ENCODE measurements around the gene WDR45B. TPM values are rescaled to one million over a fixed set of nuclear protein-coding genes. Genes with fewer than 3 reads are reported as not detected.

WDR45B gene
- total and polyA plus RNA-seq, 2 donors (not counting 1 experiment from before 2014, with no cell fraction given) = 54.3 to 72.7 TPM

GRCh38 chr17:82675476-82676245 is 27.4 kb upstream of the WDR45B start:
- no peaks in the 10 kb centered on the region for H3K79me2 ChIP-seq (ENCODE audit: control insufficient read depth, insufficient read depth, low read length)
- no peak overlapping the region for H3K4me3 ChIP-seq (ENCODE audit: control extremely low read depth in 1 of 5, extremely low read depth in 1 of 5, insufficient read depth in 1 of 5, low read depth in 2 of 5, low read length in 4 of 5)
- H3K27me3 ChIP-seq (replicated peaks in 1 of 4; ENCODE audit: control extremely low read depth in 1 of 4, control insufficient read depth in 3 of 4, insufficient read depth in 4 of 4, low read length in 3 of 4) = no peaks in the 10 kb centered on the region
- WGBS (ENCODE audit: insufficient coverage) = 83% methylated on average over 16 of the region's 18 CpGs
- H3K4me2 ChIP-seq (replicated peaks; ENCODE audit: low read depth, low read length, poor library complexity, severe bottlenecking) = no peak overlapping the region
- no peak overlapping the region for H3K27ac ChIP-seq (ENCODE audit: low read length in 2 of 2)
- no peak overlapping the region for H2AFZ ChIP-seq (ENCODE audit: insufficient read depth, low read depth, low read length, poor library complexity, severe bottlenecking)
- TF ChIP-seq CTCF (IDR thresholded peaks at IDR 0.05) (no peak), EZH2 (IDR thresholded peaks at IDR 0.05; ENCODE audit: borderline replicate concordance, insufficient read depth, low read depth, low read length, poor library complexity, severe bottlenecking) (no peak)
- no peak overlapping the region for H3K9ac ChIP-seq (ENCODE audit: low read length)
- ATAC-seq (ENCODE audit: low read depth) = no peak
- peaks cover 0 to 8% (median 0%) of the 10 kb centered on the region in 3 donors for H3K9me3 ChIP-seq (ENCODE audit: control extremely low read depth in 1 of 3, control insufficient read depth in 2 of 3, insufficient read depth in 1 of 3, low read length in 2 of 3)
- no peaks in the 10 kb centered on the region for H3K36me3 ChIP-seq (replicated peaks in 1 of 2; ENCODE audit: control extremely low read depth in 1 of 2, control insufficient read depth in 1 of 2, extremely low read depth in 1 of 2, insufficient read depth in 2 of 2, low read length in 1 of 2)
- Mint-ChIP-seq H3K27me3 (no peaks in the 10 kb centered on the region), H3K9me3 (ENCODE audit: insufficient read depth) (no peaks in the 10 kb centered on the region), H3K4me1 (no peaks in the 10 kb centered on the region), H3K27ac (no peak overlapping the region), H3K4me3 (no peak overlapping the region)
- intact Hi-C loops (cut with micrococcal nuclease) = no loop called here
- CTCF ChIA-PET = no interaction called here
- no peaks in the 10 kb centered on the region for H3K4me1 ChIP-seq (ENCODE audit: control insufficient read depth in 2 of 2, insufficient read depth in 2 of 2, low read length in 2 of 2)
- DNase-seq = no peak
- H4K20me1 ChIP-seq (ENCODE audit: control insufficient read depth, insufficient read depth, low read length, poor library complexity, severe bottlenecking) = no peaks in the 10 kb centered on the region
- POLR2A ChIA-PET = no interaction called here

- CTCF ChIA-PET = no interaction called here
- no peak overlapping the region for H3K4me3 Mint-ChIP-seq
- intact Hi-C loops (cut with micrococcal nuclease) = no loop called here
Measured at GRCh38 chr17:82674656-82675475, 26.6 kb upstream of the WDR45B start.

More at GRCh38 chr17:82674656-82675475, 26.6 kb upstream of the WDR45B start:
- no peak overlapping the region for H3K27ac Mint-ChIP-seq
- POLR2A ChIA-PET = no interaction called here
- Histone ChIP-seq H3K27ac (ENCODE audit: low read length in 2 of 2) (no peak overlapping the region), H4K20me1 (ENCODE audit: control insufficient read depth, insufficient read depth, low read length, poor library complexity, severe bottlenecking) (no peaks in the 10 kb centered on the region), H2AFZ (ENCODE audit: insufficient read depth, low read depth, low read length, poor library complexity, severe bottlenecking) (no peak overlapping the region), H3K4me1 (ENCODE audit: control insufficient read depth in 2 of 2, insufficient read depth in 2 of 2, low read length in 2 of 2) (no peaks in the 10 kb centered on the region), H3K36me3 (replicated peaks in 1 of 2; ENCODE audit: control extremely low read depth in 1 of 2, control insufficient read depth in 1 of 2, extremely low read depth in 1 of 2, insufficient read depth in 2 of 2, low read length in 1 of 2) (no peaks in the 10 kb centered on the region), H3K27me3 (replicated peaks in 1 of 4; ENCODE audit: control extremely low read depth in 1 of 4, control insufficient read depth in 3 of 4, insufficient read depth in 4 of 4, low read length in 3 of 4) (no peaks in the 10 kb centered on the region), H3K4me2 (replicated peaks; ENCODE audit: low read depth, low read length, poor library complexity, severe bottlenecking) (no peak overlapping the region), H3K9me3 (ENCODE audit: control extremely low read depth in 1 of 3, control insufficient read depth in 2 of 3, insufficient read depth in 1 of 3, low read length in 2 of 3) (peaks cover 0 to 2% (median 0%) of the 10 kb centered on the region in 3 donors), H3K79me2 (ENCODE audit: control insufficient read depth, insufficient read depth, low read length) (no peaks in the 10 kb centered on the region), H3K9ac (ENCODE audit: low read length) (no peak overlapping the region), H3K4me3 (ENCODE audit: control extremely low read depth in 1 of 5, extremely low read depth in 1 of 5, insufficient read depth in 1 of 5, low read depth in 2 of 5, low read length in 4 of 5) (no peak overlapping the region)
- no peak for TF ChIP-seq EZH2 (IDR thresholded peaks at IDR 0.05; ENCODE audit: borderline replicate concordance, insufficient read depth, low read depth, low read length, poor library complexity, severe bottlenecking)
- TF ChIP-seq CTCF (IDR thresholded peaks at IDR 0.05) = no peak
- H3K4me1 Mint-ChIP-seq = no peaks in the 10 kb centered on the region
- no peaks in the 10 kb centered on the region for H3K27me3 Mint-ChIP-seq
- H3K9me3 Mint-ChIP-seq (ENCODE audit: insufficient read depth) = no peaks in the 10 kb centered on the region
- no peak for ATAC-seq (ENCODE audit: low read depth)
- WGBS (ENCODE audit: insufficient coverage) = 88% methylated on average over 16 of the region's 20 CpGs
- no peak for DNase-seq
